GM12878 (cell line): Measurements from ENCODE around the gene GNG3. TPM values are rescaled to one million over a fixed set of nuclear protein-coding genes. Genes with fewer than 3 reads are reported as not detected.
A peak's percentile ranks its signal among the peaks of the same experiment; 100 is the strongest.

Source experiments
- ATAC-seq: fragments of 200-7000 bp; cut with Tn5 transposase; 3 replicates; pipeline ENCODE4 v1.9.1; 2020; ENCODE audit warnings: mild to moderate bottlenecking, moderate library complexity
- BruUV-seq: library from RNA; stranded (reverse); fragments of 400-500 nt; replicated peaks from 2 replicates; lab custom pipeline; 2021; lab: Mats Ljungman, UMichigan
- CTCF ChIA-PET: fragments of 300-600 bp; sonication (Branson Sonifier 250); formaldehyde crosslinking; extraction: SDS; loops from one replicate; lab custom pipeline; 2021; ENCODE audit warnings: inconsistent platforms; lab: Yijun Ruan, JAX
- POLR2A ChIA-PET: fragments of 350-600 bp; formaldehyde crosslinking; extraction: SDS; loops from one replicate; lab custom pipeline; 2021; ENCODE audit warnings: inconsistent platforms; lab: Charles Lee
- RAD21 ChIA-PET: fragments of 300-600 bp; sonication (Branson Sonifier 250); formaldehyde crosslinking; loops from one replicate; lab custom pipeline; 2023; ENCODE audit warnings: antibody characterized with exemption; ENCODE audit not compliant: unreplicated experiment; lab: Charles Lee
- SMC1A ChIA-PET: fragments of 300-600 bp; sonication (Branson Sonifier 250); formaldehyde crosslinking; loops from one replicate; lab custom pipeline; 2023; ENCODE audit not compliant: unreplicated experiment, uncharacterized antibody; lab: Charles Lee
- DNase-seq: peaks from one replicate; pipeline ENCODE4 v3.0.0-alpha.2; 2011; ENCODE audit warnings: low read depth, low spot score
- FAIRE-seq: peaks from 3 replicates; lab custom pipeline; 2011; peaks lifted over from hg19 to GRCh38; lab: Jason Lieb, UNC
- H2AFZ ChIP-seq: 2 replicates; pipeline ENCODE4 v1.6.0; 2011; ENCODE audit warnings: low read depth, low read length, control low read depth; ENCODE audit not compliant: control insufficient read depth
- H3K27ac ChIP-seq: 2 replicates; pipeline ENCODE4 v1.5.1; 2011; ENCODE audit warnings: control low read depth; ENCODE audit not compliant: control insufficient read depth, insufficient read depth
- H3K27me3 ChIP-seq, 2 experiments: replicated peaks in 1 of 2; 2 replicates each; pipeline versions ENCODE4 v1.6.0 to v1.6.1; 2011; ENCODE audit warnings: low read length in 1 of 2; ENCODE audit not compliant: control insufficient read depth in 2 of 2, insufficient read depth in 2 of 2
- H3K36me3 ChIP-seq, 2 experiments: 2 replicates each; pipeline ENCODE4 v1.5.1; 2011; ENCODE audit warnings: low read length in 1 of 2; ENCODE audit not compliant: control insufficient read depth in 2 of 2, insufficient read depth in 2 of 2
- H3K4me1 ChIP-seq: 2 replicates; pipeline ENCODE4 v1.6.1; 2011; ENCODE audit warnings: mild to moderate bottlenecking, low read length, moderate library complexity, mixed read lengths; ENCODE audit not compliant: control insufficient read depth, insufficient read depth
- H3K4me2 ChIP-seq: 2 replicates; pipeline ENCODE4 v1.6.0; 2011; ENCODE audit warnings: control low read depth; ENCODE audit not compliant: control insufficient read depth, insufficient read depth
- H3K4me3 ChIP-seq: fragments of 200-600 bp; sonication (generic); 2 replicates; pipeline ENCODE4 v1.5.1; 2016
- H3K79me2 ChIP-seq: 2 replicates; pipeline ENCODE4 v1.6.0; 2011; ENCODE audit warnings: low read length; ENCODE audit not compliant: control insufficient read depth, insufficient read depth
- H3K9ac ChIP-seq: 2 replicates; pipeline ENCODE4 v1.8.0; 2011; ENCODE audit warnings: low read length, control low read depth, mixed read lengths; ENCODE audit not compliant: control insufficient read depth, insufficient read depth
- H3K9me3 ChIP-seq: replicated peaks from 3 replicates; pipeline ENCODE4 v1.5.1; 2011; ENCODE audit warnings: mild to moderate bottlenecking, low read length; ENCODE audit not compliant: control insufficient read depth, insufficient read depth
- H4K20me1 ChIP-seq: 2 replicates; pipeline ENCODE4 v1.6.0; 2011; ENCODE audit not compliant: control insufficient read depth, insufficient read depth
- ATF3 ChIP-seq: IDR thresholded peaks from 2 replicates; pipeline ENCODE4 v1.6.1; 2011; ENCODE audit warnings: low read depth, mild to moderate bottlenecking, low read length, moderate library complexity, borderline replicate concordance; ENCODE audit errors: extremely low read depth
- CEBPB ChIP-seq, 2 experiments: fragments of 150-350 bp in 1 of 2; IDR thresholded peaks; 2 replicates each; pipeline ENCODE4 v1.6.1; 2012 to 2014; ENCODE audit warnings: low read depth in 2 of 2, low read length in 2 of 2, borderline replicate concordance in 1 of 2, inconsistent platforms in 1 of 2
- CHD2 ChIP-seq: IDR thresholded peaks from 2 replicates; pipeline ENCODE4 v1.6.1; 2011; ENCODE audit warnings: low read depth, low read length, improper control_type of control experiment, borderline replicate concordance
- CREM ChIP-seq: IDR thresholded peaks from 2 replicates; pipeline ENCODE4 v1.6.1; 2014; ENCODE audit warnings: antibody characterized with exemption, low read depth
- FOS ChIP-seq: IDR thresholded peaks from 3 replicates; pipeline ENCODE4 v1.6.1; 2011; ENCODE audit warnings: borderline replicate concordance; ENCODE audit not compliant: insufficient read length; ENCODE audit errors: extremely low read depth
- HDGF ChIP-seq: fragments of 450-650 bp; IDR thresholded peaks from 2 replicates; pipeline ENCODE4 v1.6.1; 2016; ENCODE audit warnings: antibody characterized with exemption
- MEF2B ChIP-seq: fragments of 450-650 bp; IDR thresholded peaks from 2 replicates; pipeline ENCODE4 v1.6.1; 2018; ENCODE audit warnings: mild to moderate bottlenecking, moderate library complexity; ENCODE audit not compliant: partially characterized antibody, poor library complexity, severe bottlenecking
- MTA3 ChIP-seq: IDR thresholded peaks from 2 replicates; pipeline ENCODE4 v1.6.1; 2012; ENCODE audit warnings: low read length, inconsistent platforms, borderline replicate concordance
- MYB ChIP-seq: fragments of 150-350 bp; IDR thresholded peaks from 2 replicates; pipeline ENCODE4 v1.6.1; 2014; ENCODE audit warnings: mild to moderate bottlenecking, low read depth, low read length, borderline replicate concordance
- NFYA ChIP-seq: IDR thresholded peaks from 2 replicates; pipeline ENCODE4 v1.6.1; 2011; ENCODE audit warnings: low read depth, mild to moderate bottlenecking, low read length, improper control_type of control experiment, borderline replicate concordance
- POLR2AphosphoS5 ChIP-seq: IDR thresholded peaks from 2 replicates; pipeline ENCODE4 v1.6.1; 2011; ENCODE audit warnings: mild to moderate bottlenecking, low read length, inconsistent platforms
- RAD21 ChIP-seq: IDR thresholded peaks from 2 replicates; pipeline ENCODE4 v1.6.1; 2011; ENCODE audit warnings: mild to moderate bottlenecking, low read depth, low read length, moderate library complexity; ENCODE audit not compliant: insufficient read depth
- SMARCA5 ChIP-seq: fragments of 450-650 bp; IDR thresholded peaks from 2 replicates; pipeline ENCODE4 v1.6.1; 2017; ENCODE audit warnings: mild to moderate bottlenecking
- TAF1 ChIP-seq: IDR thresholded peaks from 2 replicates; pipeline ENCODE4 v1.6.1; 2011; ENCODE audit warnings: mild to moderate bottlenecking, low read depth, low read length, borderline replicate concordance
- TBL1XR1 ChIP-seq: IDR thresholded peaks from 2 replicates; pipeline ENCODE4 v1.6.1; 2012; ENCODE audit warnings: low read depth, low read length, improper control_type of control experiment
- YY1 ChIP-seq: IDR thresholded peaks from 2 replicates; pipeline ENCODE4 v1.6.1; 2011; ENCODE audit warnings: low read depth, mild to moderate bottlenecking, low read length
- ZBED1 ChIP-seq: IDR thresholded peaks from 2 replicates; pipeline ENCODE4 v1.6.1; 2016; ENCODE audit warnings: borderline replicate concordance
- ZNF217 ChIP-seq: fragments of 450-650 bp; IDR thresholded peaks from 2 replicates; pipeline ENCODE4 v1.6.1; 2017; ENCODE audit warnings: antibody characterized with exemption, mild to moderate bottlenecking
- ZNF274 ChIP-seq: IDR thresholded peaks from one replicate; pipeline ENCODE4 v1.8.0; 2011; ENCODE audit not compliant: insufficient read length, insufficient read depth
- ZNF384 ChIP-seq: IDR thresholded peaks from 2 replicates; pipeline ENCODE4 v1.6.1; 2012; ENCODE audit warnings: low read depth, mild to moderate bottlenecking, low read length, improper control_type of control experiment, borderline replicate concordance
- WGBS: methylation state at CpG from one replicate; pipeline ENCODE4 v1.1.6; 2016; ENCODE audit warnings: low lambda C conversion rate; ENCODE audit not compliant: insufficient replicate concordance, insufficient coverage; ENCODE audit errors: missing lambda C conversion rate; 5-methylcytosine and 5-hydroxymethylcytosine counted together
- in situ Hi-C: fragments of 300-500 bp; cut with MboI; formaldehyde crosslinking; loops from 9 replicates; pipeline ENCODE4 v1.14.3; 2018; ENCODE audit warnings: mixed read lengths
- intact Hi-C: fragments of 100-400 bp; cut with micrococcal nuclease; formaldehyde crosslinking; loops from one replicate; pipeline ENCODE4 v1.14.2; 2022; ENCODE audit not compliant: unreplicated experiment
- polyA plus RNA-seq, 11 experiments: library from polyadenylated mRNA; depleted of rRNA in 4 of 11; unstranded in 6 of 11; stranded (reverse) in 5 of 11; fragments of >200 nt; fragmentation: Nextera tagmentation in 4 of 11; fragmentation: Illumina TruSeq in 1 of 11; extraction: Ambion mirVana in 4 of 11; extraction: Trizol in 1 of 11; gene quantifications; 1 replicate in 1 of 11; 2 replicates in 10 of 11; pipeline versions ENCODE4 v1.2.1 to v1.2.3, GENCODE V29; 2011 to 2016; ENCODE audit warnings: inconsistent platforms in 2 of 11, missing spikeins in 2 of 11, low read depth in 1 of 11
- total RNA-seq, 4 experiments: library from RNA; depleted of rRNA in 3 of 4; stranded (reverse); fragments of >200 nt in 3 of 4; fragmentation: Illumina TruSeq in 1 of 4; extraction: Trizol in 1 of 4; gene quantifications; 2 replicates each; pipeline versions ENCODE4 v1.2.1 to v1.2.3, GENCODE V29; 2013 to 2021
- TF ChIP-seq, protein P1 (sequence below): fragments of 450-650 bp; IDR thresholded peaks from 2 replicates; pipeline ENCODE4 v1.6.1; 2017; ENCODE audit warnings: mild to moderate bottlenecking, low read depth, inconsistent platforms; ENCODE audit not compliant: poor library complexity, severe bottlenecking

GNG3 gene
- total and polyA plus RNA-seq, 10 of the 15 experiments (the other 5 are each of a cell fraction or from before 2014, with no cell fraction given): 0.27 to 0.83 (median 0.57) TPM; not detected in 5

- TF ChIP-seq ZNF217: no peak
- no peak for TF ChIP-seq ATF3
- TF ChIP-seq MTA3: no peak
- no peak for TF ChIP-seq MYB
- TF ChIP-seq YY1: peak; percentile 55
- 0 out of 2 replicates have a peak, but pooled peaks have one; percentile 63 for TF ChIP-seq TBL1XR1
- no peak for TF ChIP-seq RAD21
- TF ChIP-seq MEF2B: no peak
These were observed 19.8 kb downstream of the GNG3 start, which contains the start of gene HNRNPUL2 (continued) for GRCh38 chr11:62727165-62727871.

DNA sequence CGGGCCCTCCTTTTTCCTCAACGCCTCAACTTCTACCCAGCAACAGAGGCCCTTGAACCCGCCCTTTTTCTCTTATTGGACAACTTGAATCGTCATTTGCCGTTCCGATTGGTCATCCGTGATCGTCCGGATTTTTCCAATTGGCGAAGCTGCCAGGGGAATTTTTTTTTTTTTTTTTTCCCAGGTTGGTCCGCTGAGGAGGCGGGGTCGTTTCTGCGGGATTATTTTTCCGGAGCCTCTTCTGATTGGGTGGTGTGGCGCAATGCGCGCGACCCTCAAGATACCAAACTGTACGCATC lies 20.3 kb downstream of the GNG3 start:
- BruUV-seq: no TSS peak
- in situ Hi-C loops (no loop called here), intact Hi-C loops (loop anchor here (1.0 to 5.0 kb wide), 7 partner anchors 19 to 128 kb away; partner anchors contain the start of genes MTA2, NXF1, TAF6L and ZBTB3)
- H2AFZ ChIP-seq: peak overlapping the region; percentile 96
- no peaks in the 10 kb centered on the region for H3K27me3 ChIP-seq
- FAIRE-seq (peak; percentile 98), DNase-seq (peak; percentile 94), ATAC-seq (peak; percentile 76)
- peak overlapping the region; percentile 100 for H3K4me3 ChIP-seq
- CTCF ChIA-PET: interaction anchor here (0.8 to 5.4 kb wide), 12 partner anchors 18 to 157 kb away, joined by 3 to 34 read pairs (median 5); partner anchors contain the start of genes C11orf98, CSKMT, EEF1G and TAF6L
- SMC1A ChIA-PET: interaction anchor here (1.0 to 4.8 kb wide), 15 partner anchors 9 to 153 kb away, joined by 3 to 27 read pairs (median 4); partner anchors contain the start of genes BSCL2, C11orf98, CSKMT and GANAB
- peaks cover 1 to 18% of the 10 kb centered on the region in 2 experiments; a peak in 3 of 4 replicates for H3K36me3 ChIP-seq
- H3K4me1 ChIP-seq: no peaks in the 10 kb centered on the region; the same call in 1 of the 2 replicates
- H3K79me2 ChIP-seq: peaks cover 72% of the 10 kb centered on the region
- peak overlapping the region; percentile 91 for H3K9ac ChIP-seq
- H3K9me3 ChIP-seq: no peaks in the 10 kb centered on the region; the same call in 2 of the 3 replicates
- peaks cover 11% of the 10 kb centered on the region; the same call in 1 of the 2 replicates for H4K20me1 ChIP-seq
- H3K4me2 ChIP-seq: peak overlapping the region; percentile 75
- WGBS: under 1% methylated on average over 16 of the region's 20 CpGs
- RAD21 ChIA-PET: interaction anchor here (0.6 to 5.2 kb wide), 25 partner anchors 17 to 480 kb away, joined by 3 to 44 read pairs (median 4); partner anchors contain the start of genes B3GAT3, C11orf98, CSKMT and POLR2G
- POLR2A ChIA-PET: interaction anchor here (0.6 to 6.8 kb wide), 33 partner anchors 13 to 1480 kb away, joined by 3 to 79 read pairs (median 7); partner anchors contain the start of genes BSCL2, C11orf98, CSKMT and EEF1G
- H3K27ac ChIP-seq: peak overlapping the region; percentile 94
- TF ChIP-seq NFYA (peak; percentile 69), ZNF384 (peak; percentile 99), CREM (no peak), ZNF274 (no peak), POLR2AphosphoS5 (no peak; the same call in 1 of the 2 replicates), SMARCA5 (no peak), ZBED1 (no peak), HDGF (no peak), CHD2 (no peak; the same call in 1 of the 2 replicates), CEBPB (IDR thresholded peaks at IDR 0.05; ENCODE audit: borderline replicate concordance in 1 of 2, low read depth in 2 of 2, low read length in 2 of 2) (peak in 1 of 2 experiments; percentile 73; a peak in 1 of 4 replicates), YY1 (0 out of 2 replicates have a peak, but pooled peaks have one; percentile 1), TAF1 (no peak), FOS (peak; percentile 70)
- TF ChIP-seq, protein P1, sequence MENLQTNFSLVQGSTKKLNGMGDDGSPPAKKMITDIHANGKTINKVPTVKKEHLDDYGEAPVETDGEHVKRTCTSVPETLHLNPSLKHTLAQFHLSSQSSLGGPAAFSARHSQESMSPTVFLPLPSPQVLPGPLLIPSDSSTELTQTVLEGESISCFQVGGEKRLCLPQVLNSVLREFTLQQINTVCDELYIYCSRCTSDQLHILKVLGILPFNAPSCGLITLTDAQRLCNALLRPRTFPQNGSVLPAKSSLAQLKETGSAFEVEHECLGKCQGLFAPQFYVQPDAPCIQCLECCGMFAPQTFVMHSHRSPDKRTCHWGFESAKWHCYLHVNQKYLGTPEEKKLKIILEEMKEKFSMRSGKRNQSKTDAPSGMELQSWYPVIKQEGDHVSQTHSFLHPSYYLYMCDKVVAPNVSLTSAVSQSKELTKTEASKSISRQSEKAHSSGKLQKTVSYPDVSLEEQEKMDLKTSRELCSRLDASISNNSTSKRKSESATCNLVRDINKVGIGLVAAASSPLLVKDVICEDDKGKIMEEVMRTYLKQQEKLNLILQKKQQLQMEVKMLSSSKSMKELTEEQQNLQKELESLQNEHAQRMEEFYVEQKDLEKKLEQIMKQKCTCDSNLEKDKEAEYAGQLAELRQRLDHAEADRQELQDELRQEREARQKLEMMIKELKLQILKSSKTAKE: no peak
